AG09319 (cell line): ENCODE measurements around the gene PAPOLG.

ENCODE experiments used
- DNase-seq: peaks from one replicate; pipeline ENCODE4 v3.0.0-alpha.2; 2010; ENCODE audit warnings: low read depth; ENCODE audit errors: extremely low read depth
- CTCF ChIP-seq: IDR thresholded peaks from 2 replicates; pipeline ENCODE4 v1.5.1; 2011; ENCODE audit warnings: low read depth, mild to moderate bottlenecking, inconsistent platforms, low read length, moderate library complexity

PAPOLG gene

GRCh38 chr2:60719331-60719730 is 36.7 kb upstream of the PAPOLG start:
- no peak for TF ChIP-seq CTCF
- DNase-seq: no peak

- DNase-seq: no peak
- no peak for TF ChIP-seq CTCF
These were observed 30.6 kb upstream of the PAPOLG start for GRCh38 chr2:60725466-60725865.

- DNase-seq: no peak
- no peak for TF ChIP-seq CTCF
These were observed 27.2 kb upstream of the PAPOLG start for GRCh38 chr2:60728855-60729254.

- TF ChIP-seq CTCF: no peak
- no peak for DNase-seq
These were observed 20.4 kb upstream of the PAPOLG start for GRCh38 chr2:60735496-60736250.

- TF ChIP-seq CTCF: no peak
These were observed 17.4 kb upstream of the PAPOLG start for GRCh38 chr2:60738679-60739078.

GRCh38 chr2:60739156-60739555 is 16.9 kb upstream of the PAPOLG start:
- DNase-seq: no peak
- TF ChIP-seq CTCF: no peak

More at GRCh38 chr2:60738679-60739078, 17.4 kb upstream of the PAPOLG start:
- no peak for DNase-seq

GRCh38 chr2:60741576-60741975 is 14.5 kb upstream of the PAPOLG start:
- no peak for DNase-seq
- no peak for TF ChIP-seq CTCF
